T-helper 1 cell treated with Interleukin-12 subunit alpha and Interleukin-12 subunit beta and Interleukin-4 antibody, amounts not matched to agents 30 μg/mL and 1 μg/mL, for 36 hours (primary cell): ENCODE data around the gene LNX2.
"Not testable (repeated sequence)": the region's sequence is repeated elsewhere in the genome, so short reads cannot be mapped to it uniquely, and the experiment has no call there.

ENCODE experiments used
- H3K27ac Mint-ChIP-seq: one replicate; pipeline ENCODE4 v1.8.0; 2021; ENCODE audit warnings: mild to moderate bottlenecking, mixed read lengths
- H3K27me3 Mint-ChIP-seq: one replicate; pipeline ENCODE4 v1.8.0; 2021; ENCODE audit warnings: low read depth, mixed read lengths
- H3K36me3 Mint-ChIP-seq: one replicate; pipeline ENCODE4 v1.8.0; 2021; ENCODE audit warnings: low read depth, mixed read lengths
- H3K4me1 Mint-ChIP-seq: one replicate; pipeline ENCODE4 v1.8.0; 2021; ENCODE audit warnings: low read depth, mixed read lengths
- H3K4me3 Mint-ChIP-seq: one replicate; pipeline ENCODE4 v1.8.0; 2021; ENCODE audit warnings: mild to moderate bottlenecking, moderate library complexity, mixed read lengths
- H3K9me3 Mint-ChIP-seq: one replicate; pipeline ENCODE4 v1.8.0; 2021; ENCODE audit warnings: mixed read lengths

The LNX2 gene

GRCh38 chr13:27628766-27629165 lies 8.4 kb upstream of the LNX2 start:
- not testable (repeated sequence) for H3K9me3 Mint-ChIP-seq, H3K27ac Mint-ChIP-seq, H3K27me3 Mint-ChIP-seq, H3K4me3 Mint-ChIP-seq
- Mint-ChIP-seq H3K36me3 (peaks cover 26% of the 10 kb centered on the region), H3K4me1 (peaks cover 37% of the 10 kb centered on the region)

- peaks cover 31% of the 10 kb centered on the region for H3K36me3 Mint-ChIP-seq
- H3K9me3 Mint-ChIP-seq = no peaks in the 10 kb centered on the region
- H3K27me3 Mint-ChIP-seq = no peaks in the 10 kb centered on the region
- peaks cover 42% of the 10 kb centered on the region for H3K4me1 Mint-ChIP-seq
- H3K27ac Mint-ChIP-seq = no peak overlapping the region
- no peak overlapping the region for H3K4me3 Mint-ChIP-seq
These were observed 7.8 kb upstream of the LNX2 start for GRCh38 chr13:27628081-27628480.

- H3K36me3 Mint-ChIP-seq = peaks cover 37% of the 10 kb centered on the region
- H3K9me3 Mint-ChIP-seq = no peaks in the 10 kb centered on the region
- no peak overlapping the region for H3K4me3 Mint-ChIP-seq
- no peak overlapping the region for H3K27ac Mint-ChIP-seq
- H3K4me1 Mint-ChIP-seq = peaks cover 48% of the 10 kb centered on the region
- H3K27me3 Mint-ChIP-seq = no peaks in the 10 kb centered on the region
These were observed 7.1 kb upstream of the LNX2 start for GRCh38 chr13:27627380-27627779.

DNA sequence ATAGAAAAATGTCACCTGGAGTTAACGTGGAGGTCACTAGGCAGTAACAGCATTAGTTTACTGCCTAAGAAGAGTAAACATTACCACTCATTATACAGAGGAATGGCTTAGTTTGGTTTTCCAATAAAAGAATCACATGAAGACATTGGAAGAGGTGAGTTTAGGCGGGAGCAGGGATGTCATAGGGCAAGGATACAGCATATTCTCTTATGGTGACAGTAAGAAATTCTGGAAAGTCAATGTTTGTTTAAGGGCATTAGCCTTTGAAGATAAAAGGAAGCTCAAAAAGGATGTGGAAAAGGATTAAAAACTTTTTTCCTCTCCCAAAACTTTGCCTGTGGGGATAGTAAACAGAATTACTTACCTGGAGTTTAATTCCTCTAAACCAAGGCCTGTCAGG lies 5.5 kb upstream of the LNX2 start:
- no peak overlapping the region for H3K27ac Mint-ChIP-seq
- H3K36me3 Mint-ChIP-seq = peaks cover 31% of the 10 kb centered on the region
- peaks cover 42% of the 10 kb centered on the region for H3K4me1 Mint-ChIP-seq
- H3K9me3 Mint-ChIP-seq = no peaks in the 10 kb centered on the region
- no peaks in the 10 kb centered on the region for H3K27me3 Mint-ChIP-seq
- H3K4me3 Mint-ChIP-seq = no peak overlapping the region

GRCh38 chr13:27624071-27624470 lies 3.7 kb upstream of the LNX2 start:
- no peak overlapping the region for H3K27ac Mint-ChIP-seq
- H3K36me3 Mint-ChIP-seq = peaks cover 31% of the 10 kb centered on the region
- no peaks in the 10 kb centered on the region for H3K27me3 Mint-ChIP-seq
- H3K9me3 Mint-ChIP-seq = no peaks in the 10 kb centered on the region
- H3K4me3 Mint-ChIP-seq = peak overlapping the region; percentile 19
- peaks cover 48% of the 10 kb centered on the region for H3K4me1 Mint-ChIP-seq

- peak overlapping the region; percentile 97 for H3K27ac Mint-ChIP-seq
- peak overlapping the region; percentile 99 for H3K4me3 Mint-ChIP-seq
- H3K4me1 Mint-ChIP-seq = peaks cover 54% of the 10 kb centered on the region
These were observed 2.6 kb upstream of the LNX2 start for GRCh38 chr13:27622881-27623280.

DNA sequence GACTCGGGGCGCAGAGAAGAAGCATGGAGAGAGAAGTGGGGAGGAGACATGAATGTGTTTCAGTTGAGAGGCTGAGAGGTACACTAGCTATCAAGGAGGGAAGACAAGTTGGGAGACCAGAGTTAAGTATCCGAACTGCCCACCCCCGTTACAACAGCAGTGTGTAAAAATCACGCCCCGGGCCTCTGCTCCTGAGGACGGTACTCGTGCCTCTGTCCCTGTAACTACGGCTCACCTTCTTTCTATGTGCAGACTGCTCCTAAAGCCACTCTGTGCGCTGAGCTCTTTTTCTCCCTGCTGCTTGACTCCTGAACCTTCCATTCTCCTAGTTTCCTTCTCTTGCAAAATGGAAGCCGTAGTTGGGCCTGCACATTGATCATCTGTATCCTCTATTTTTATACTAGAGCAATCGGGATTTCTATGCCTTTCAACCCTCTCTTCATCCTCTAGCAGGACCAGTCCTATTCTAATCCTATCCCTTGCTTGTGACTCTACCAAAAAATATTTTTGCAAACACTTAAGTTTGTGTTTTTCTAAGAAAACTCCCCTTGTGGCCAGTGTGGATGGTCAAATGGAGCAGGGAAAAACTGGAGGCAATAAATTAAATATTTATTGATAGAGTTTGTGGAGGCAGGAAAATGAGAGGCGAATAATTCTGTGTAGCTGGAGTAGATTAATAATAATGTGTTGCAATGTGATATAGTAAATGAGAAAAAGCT lies 1.9 kb upstream of the LNX2 start:
- Mint-ChIP-seq H3K27ac (peak overlapping the region; percentile 97), H3K9me3 (no peaks in the 10 kb centered on the region), H3K36me3 (peaks cover 29% of the 10 kb centered on the region), H3K4me3 (peak overlapping the region; percentile 99), H3K27me3 (no peaks in the 10 kb centered on the region), H3K4me1 (peaks cover 52% of the 10 kb centered on the region)

More at GRCh38 chr13:27622881-27623280, 2.6 kb upstream of the LNX2 start:
- Mint-ChIP-seq H3K9me3 (no peaks in the 10 kb centered on the region), H3K36me3 (peaks cover 31% of the 10 kb centered on the region), H3K27me3 (no peaks in the 10 kb centered on the region)

- Mint-ChIP-seq H3K27ac (peak within 1 kb of the TSS; percentile 97), H3K36me3 (peaks cover 25% of the 10 kb centered on the region), H3K27me3 (no peaks in the 10 kb centered on the region), H3K4me3 (peak within 1 kb of the TSS; percentile 99), H3K9me3 (no peaks in the 10 kb centered on the region), H3K4me1 (peaks cover 47% of the 10 kb centered on the region)
These were observed 1.2 kb upstream of the LNX2 start, which contains the start of gene POLR1D for GRCh38 chr13:27621366-27622101. POLR1D (plus strand) TSS chr13:27621892; CDS start chr13:27621984, 92 bp downstream.

GRCh38 chr13:27621116-27621365 lies 712 bp upstream of the LNX2 start:
- Mint-ChIP-seq H3K36me3 (peaks cover 25% of the 10 kb centered on the region), H3K4me1 (peaks cover 45% of the 10 kb centered on the region), H3K4me3 (peak overlapping the region; percentile 87), H3K9me3 (no peaks in the 10 kb centered on the region), H3K27ac (peak overlapping the region; percentile 86), H3K27me3 (no peaks in the 10 kb centered on the region)

DNA sequence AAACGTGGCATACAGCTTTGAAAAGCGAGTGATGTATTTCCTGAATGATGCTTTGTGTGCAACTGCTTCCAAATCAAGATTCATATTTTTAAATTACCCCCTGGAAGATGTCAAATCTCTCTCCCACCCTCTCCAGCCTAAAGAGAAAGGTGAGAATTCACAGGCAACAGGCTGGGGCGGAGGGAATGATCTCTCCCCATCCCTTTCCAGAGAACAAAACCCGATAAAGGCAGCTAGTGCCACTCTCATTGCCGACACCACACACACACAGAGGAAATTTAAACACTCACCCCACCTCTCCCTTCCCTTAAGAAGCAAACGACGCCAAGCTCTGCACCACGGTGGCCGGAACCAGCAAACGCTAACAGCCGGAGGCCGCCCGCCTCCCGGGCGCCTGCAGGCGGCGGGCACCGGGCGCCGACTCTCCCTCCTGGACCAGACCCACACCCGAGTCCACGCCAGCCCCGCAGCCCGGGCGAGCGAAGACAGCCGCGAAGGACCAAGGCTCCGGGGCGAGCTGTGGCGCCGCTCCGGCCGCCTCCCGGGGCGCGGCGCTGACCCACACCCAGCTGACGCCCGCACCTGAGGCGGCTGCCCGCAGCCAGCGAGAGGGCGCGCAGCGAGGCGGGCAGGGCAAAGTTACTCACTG lies 477 bp downstream of the LNX2 start:
- peak overlapping the region; percentile 84 for H3K27ac Mint-ChIP-seq
- peaks cover 35% of the 10 kb centered on the region for H3K4me1 Mint-ChIP-seq
- H3K27me3 Mint-ChIP-seq = no peaks in the 10 kb centered on the region
- H3K9me3 Mint-ChIP-seq = no peaks in the 10 kb centered on the region
- peak overlapping the region; percentile 90 for H3K4me3 Mint-ChIP-seq
- peaks cover 19% of the 10 kb centered on the region for H3K36me3 Mint-ChIP-seq

DNA sequence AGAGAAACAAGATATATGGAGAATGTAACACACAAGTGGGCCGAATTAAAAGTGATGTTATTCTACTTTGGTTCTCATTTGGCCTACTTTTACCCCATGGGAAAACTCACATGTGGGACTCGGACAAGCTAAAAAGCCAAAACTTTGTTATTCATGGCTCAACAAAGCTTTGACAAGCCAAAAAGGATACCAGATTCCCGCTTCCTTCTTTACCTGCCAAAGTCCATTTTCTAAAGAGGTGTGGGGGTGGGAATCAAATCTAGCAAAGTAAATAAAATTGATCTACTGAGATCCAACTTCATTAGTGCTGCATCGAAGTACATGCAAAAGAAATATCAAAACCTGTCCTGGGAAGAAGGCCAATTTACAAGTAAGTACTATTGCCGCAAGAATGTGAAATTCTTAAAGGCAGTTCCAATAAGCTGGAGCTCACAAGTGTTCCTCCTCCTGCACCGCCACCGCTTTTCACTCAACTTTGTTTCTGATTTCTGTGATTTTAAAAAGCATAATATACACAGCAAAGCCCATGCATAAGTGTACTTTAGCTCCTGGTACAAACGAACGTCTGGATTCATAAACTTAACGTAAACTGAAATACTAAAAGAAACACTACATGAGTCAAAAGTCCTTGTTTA lies 1.1 kb downstream of the LNX2 start:
- Mint-ChIP-seq H3K36me3 (peaks cover 17% of the 10 kb centered on the region), H3K4me3 (peak overlapping the region; percentile 90), H3K27ac (peak overlapping the region; percentile 84), H3K4me1 (peaks cover 33% of the 10 kb centered on the region), H3K27me3 (no peaks in the 10 kb centered on the region), H3K9me3 (peaks cover 4% of the 10 kb centered on the region)

DNA sequence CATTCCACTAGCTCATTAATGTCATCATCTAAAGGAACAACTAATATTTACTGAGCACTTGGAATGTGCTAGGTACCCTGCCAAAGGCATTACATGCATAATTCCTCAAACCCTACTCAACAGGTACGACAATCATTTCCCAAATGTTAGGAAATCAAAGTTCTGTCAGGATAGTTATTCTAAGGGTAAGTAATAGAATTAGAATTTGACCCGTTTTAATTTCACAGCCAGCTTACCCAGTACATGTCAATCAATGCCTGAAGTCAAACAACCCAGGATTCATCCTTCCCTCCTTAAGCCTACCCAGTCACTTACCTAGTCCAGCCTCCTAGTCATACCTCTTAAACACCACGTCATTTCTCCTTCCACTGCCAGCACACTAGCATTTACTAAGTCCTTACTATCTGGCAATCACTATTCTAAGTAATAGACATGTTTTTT lies 2.4 kb downstream of the LNX2 start:
- Mint-ChIP-seq H3K4me3 (no peak overlapping the region), H3K27ac (no peak overlapping the region), H3K9me3 (peaks cover 6% of the 10 kb centered on the region), H3K36me3 (peaks cover 7% of the 10 kb centered on the region), H3K27me3 (no peaks in the 10 kb centered on the region), H3K4me1 (peaks cover 26% of the 10 kb centered on the region)

DNA sequence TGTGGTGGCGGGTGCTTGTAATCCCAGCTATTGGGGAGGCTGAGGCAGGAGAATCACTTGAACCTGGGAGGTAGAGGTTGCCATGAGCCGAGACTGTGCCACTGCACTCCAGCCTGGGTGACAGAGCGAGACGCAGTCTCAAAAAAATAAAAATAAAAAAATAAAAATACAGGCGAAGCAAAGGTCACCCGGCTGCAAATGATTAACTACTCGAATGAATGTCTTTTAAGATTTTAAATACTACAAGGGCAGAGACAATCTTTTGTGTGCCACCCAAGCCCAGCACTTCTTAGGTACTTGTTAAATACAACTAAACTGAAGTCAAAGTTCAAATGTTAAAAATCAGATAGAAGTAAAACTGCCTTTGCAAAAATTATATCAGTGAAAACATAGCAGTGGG lies 6.7 kb downstream of the LNX2 start:
- Mint-ChIP-seq H3K4me3 (no peak overlapping the region), H3K36me3 (no peaks in the 10 kb centered on the region), H3K27ac (no peak overlapping the region), H3K27me3 (no peaks in the 10 kb centered on the region), H3K9me3 (peaks cover 6% of the 10 kb centered on the region), H3K4me1 (peaks cover 18% of the 10 kb centered on the region)

DNA sequence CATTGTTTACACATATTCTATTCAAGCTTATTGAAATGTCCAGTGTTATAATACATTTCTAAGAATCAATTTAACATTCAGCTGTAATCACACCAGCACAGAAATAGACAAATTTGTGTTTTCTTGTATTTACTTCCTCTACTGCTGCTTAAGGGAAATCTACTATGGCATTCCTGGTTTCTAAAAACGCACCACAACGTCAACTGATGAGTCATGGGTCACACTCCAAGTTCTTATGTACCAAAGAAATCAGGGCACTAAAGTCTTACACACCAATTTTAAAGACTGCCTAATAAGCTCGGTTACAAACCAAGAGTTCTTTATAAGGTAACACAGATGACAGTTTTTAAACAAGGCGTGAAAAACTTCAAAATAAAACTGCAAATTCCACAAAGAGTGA lies 13.2 kb downstream of the LNX2 start:
- no peaks in the 10 kb centered on the region for H3K27me3 Mint-ChIP-seq
- no peaks in the 10 kb centered on the region for H3K9me3 Mint-ChIP-seq
- H3K36me3 Mint-ChIP-seq = no peaks in the 10 kb centered on the region
- peaks cover 2% of the 10 kb centered on the region for H3K4me1 Mint-ChIP-seq
- no peak overlapping the region for H3K4me3 Mint-ChIP-seq
- H3K27ac Mint-ChIP-seq = no peak overlapping the region
